Measurements from ENCODE around the gene CNBP. TPM values are rescaled to one million over a fixed set of nuclear protein-coding genes. Genes with fewer than 3 reads are reported as not detected.
"Not testable (repeated sequence)": the region's sequence is repeated elsewhere in the genome, so short reads cannot be mapped to it uniquely, and the experiment has no call there.

CNBP gene
- total RNA-seq (2014; rRNA removed; shearing (Covaris generic)), result 351 and 430 TPM in 2 replicates

GRCh38 chr3:129183569-129184395 is at the start of gene CNBP:
CNBP (minus strand) TSS chr3:129183896; CDS start chr3:129171757, 12,139 bp downstream.
- Histone ChIP-seq H3K27me3 (ENCODE audit: control insufficient read depth, insufficient read depth, low read length) (no peaks in the 10 kb centered on the region), H3K36me3 (replicated peaks; ENCODE audit: control insufficient read depth, insufficient read depth, low read length) (peaks cover 3% of the 10 kb centered on the region), H3K4me3 (ENCODE audit: insufficient read depth, low read depth, low read length) (peak within 1 kb of the TSS; percentile 100)
- peak; percentile 98 for DNase-seq

DNA sequence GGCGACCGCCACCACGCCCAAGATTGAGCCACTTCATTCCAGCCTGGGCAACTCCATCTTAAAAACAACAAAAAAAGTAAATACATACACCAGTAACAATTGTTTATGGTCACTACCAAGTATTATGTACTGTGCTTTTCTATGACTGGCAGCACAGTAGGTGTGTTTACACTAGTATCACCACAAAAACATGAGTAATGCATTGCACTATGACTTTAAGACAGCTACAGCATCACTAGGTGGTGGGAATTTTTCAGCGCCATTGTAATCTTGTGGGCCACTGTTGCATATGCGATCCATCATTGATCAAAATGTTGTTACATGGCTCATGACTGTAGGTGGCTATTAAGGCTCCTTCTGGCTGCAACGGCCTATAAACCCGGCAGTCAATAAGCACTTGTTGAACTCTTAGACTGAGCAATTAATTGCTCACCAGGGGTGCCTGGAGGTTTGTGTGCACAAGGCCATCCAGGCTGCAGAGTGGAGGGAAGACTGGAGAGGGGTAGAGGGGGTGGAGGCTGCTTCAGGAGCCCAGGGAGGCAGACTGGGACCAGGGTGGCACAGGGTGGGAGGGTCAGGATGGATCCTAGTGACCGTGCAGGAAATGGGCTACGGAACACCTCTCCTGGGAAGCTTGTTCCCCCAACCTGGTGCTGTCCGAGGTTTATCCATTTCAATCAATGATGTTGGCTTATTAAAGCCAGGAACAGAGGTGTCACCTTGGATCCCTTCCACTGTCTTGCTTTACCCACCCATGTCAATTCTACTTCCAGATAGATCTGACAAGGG is 47.8 kb upstream of the CNBP start:
- Histone ChIP-seq H3K27me3 (ENCODE audit: control insufficient read depth, insufficient read depth, low read length) (no peaks in the 10 kb centered on the region), H3K36me3 (replicated peaks; ENCODE audit: control insufficient read depth, insufficient read depth, low read length) (no peaks in the 10 kb centered on the region), H3K4me3 (ENCODE audit: insufficient read depth, low read depth, low read length) (no peak overlapping the region)
- no peak for DNase-seq

DNA sequence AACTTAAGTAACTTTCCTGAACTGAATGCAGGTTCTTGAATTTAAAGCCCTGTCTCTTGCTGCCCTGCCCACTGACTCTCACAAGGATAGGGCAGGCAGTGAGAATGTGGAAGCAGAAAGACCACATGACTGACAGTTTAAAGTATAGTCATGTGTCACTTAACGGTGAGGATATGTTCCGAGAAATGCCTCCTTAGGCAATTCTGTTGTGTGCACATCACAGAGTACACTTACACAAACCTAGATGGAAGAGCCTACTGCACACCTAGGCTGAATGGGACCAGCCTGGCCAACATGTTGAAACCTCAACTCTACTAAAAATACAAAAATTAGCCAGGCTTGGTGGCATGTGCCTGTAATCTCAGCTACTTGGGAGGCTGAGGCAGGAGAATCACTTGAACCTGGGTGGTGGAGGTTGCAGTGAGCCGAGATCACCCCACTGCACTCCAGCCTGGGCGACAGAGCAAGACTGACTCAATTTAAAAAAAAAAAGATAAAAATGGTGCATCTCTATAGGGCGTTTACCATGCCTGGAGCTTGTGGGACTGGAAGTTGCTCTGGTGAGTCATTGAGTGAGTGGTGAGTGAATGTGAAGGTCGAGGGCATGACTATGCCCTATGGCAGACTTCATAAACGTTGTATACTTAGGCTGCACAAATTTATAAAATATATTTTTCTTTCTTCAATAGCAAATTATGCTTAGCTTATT is 46.8 kb upstream of the CNBP start:
- H3K36me3 ChIP-seq (replicated peaks; ENCODE audit: control insufficient read depth, insufficient read depth, low read length), result no peaks in the 10 kb centered on the region
- H3K27me3 ChIP-seq (ENCODE audit: control insufficient read depth, insufficient read depth, low read length), result no peaks in the 10 kb centered on the region
- no peak overlapping the region for H3K4me3 ChIP-seq (ENCODE audit: insufficient read depth, low read depth, low read length)
- DNase-seq, result no peak

GRCh38 chr3:129228891-129229585 is 45.3 kb upstream of the CNBP start:
- Histone ChIP-seq H3K27me3 (ENCODE audit: control insufficient read depth, insufficient read depth, low read length) (no peaks in the 10 kb centered on the region), H3K4me3 (ENCODE audit: insufficient read depth, low read depth, low read length) (no peak overlapping the region), H3K36me3 (replicated peaks; ENCODE audit: control insufficient read depth, insufficient read depth, low read length) (no peaks in the 10 kb centered on the region)
- DNase-seq, result no peak

GRCh38 chr3:129226374-129226773 is 42.7 kb upstream of the CNBP start:
- Histone ChIP-seq H3K4me3 (ENCODE audit: insufficient read depth, low read depth, low read length) (no peak overlapping the region), H3K27me3 (ENCODE audit: control insufficient read depth, insufficient read depth, low read length) (no peaks in the 10 kb centered on the region), H3K36me3 (replicated peaks; ENCODE audit: control insufficient read depth, insufficient read depth, low read length) (no peaks in the 10 kb centered on the region)
- no peak for DNase-seq

DNA sequence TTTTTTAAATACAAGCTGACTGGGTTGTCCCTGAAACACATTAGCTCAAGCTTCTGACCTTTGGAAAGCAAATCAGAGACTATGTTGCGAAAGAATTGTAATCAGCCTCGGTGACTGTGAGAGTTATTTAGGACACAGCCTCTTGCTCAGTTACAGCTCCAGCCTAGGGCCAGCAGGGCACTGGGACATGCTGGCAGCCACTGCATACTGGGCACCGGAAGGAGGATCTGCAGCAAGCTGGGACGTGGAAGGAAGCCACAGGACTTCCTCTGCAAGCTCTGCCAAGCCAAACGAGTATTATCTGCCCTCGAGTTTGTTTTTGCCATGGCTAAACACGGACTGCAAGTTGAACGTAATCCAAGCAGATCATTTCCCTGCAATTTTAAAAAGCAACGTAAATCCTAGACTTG is 41.3 kb upstream of the CNBP start:
- Histone ChIP-seq H3K27me3 (ENCODE audit: control insufficient read depth, insufficient read depth, low read length) (no peaks in the 10 kb centered on the region), H3K36me3 (replicated peaks; ENCODE audit: control insufficient read depth, insufficient read depth, low read length) (no peaks in the 10 kb centered on the region), H3K4me3 (ENCODE audit: insufficient read depth, low read depth, low read length) (no peak overlapping the region)
- DNase-seq, result no peak

GRCh38 chr3:129224387-129224786 is 40.7 kb upstream of the CNBP start:
- DNase-seq, result not testable (repeated sequence)

GRCh38 chr3:129218742-129219141 is 35.0 kb upstream of the CNBP start:
- Histone ChIP-seq H3K4me3 (ENCODE audit: insufficient read depth, low read depth, low read length) (no peak overlapping the region), H3K27me3 (ENCODE audit: control insufficient read depth, insufficient read depth, low read length) (no peaks in the 10 kb centered on the region), H3K36me3 (replicated peaks; ENCODE audit: control insufficient read depth, insufficient read depth, low read length) (no peaks in the 10 kb centered on the region)
- no peak for DNase-seq

More at GRCh38 chr3:129224387-129224786, 40.7 kb upstream of the CNBP start:
- H3K4me3 ChIP-seq (ENCODE audit: insufficient read depth, low read depth, low read length); H3K36me3 ChIP-seq (replicated peaks; ENCODE audit: control insufficient read depth, insufficient read depth, low read length); H3K27me3 ChIP-seq (ENCODE audit: control insufficient read depth, insufficient read depth, low read length): not testable (repeated sequence)

DNA sequence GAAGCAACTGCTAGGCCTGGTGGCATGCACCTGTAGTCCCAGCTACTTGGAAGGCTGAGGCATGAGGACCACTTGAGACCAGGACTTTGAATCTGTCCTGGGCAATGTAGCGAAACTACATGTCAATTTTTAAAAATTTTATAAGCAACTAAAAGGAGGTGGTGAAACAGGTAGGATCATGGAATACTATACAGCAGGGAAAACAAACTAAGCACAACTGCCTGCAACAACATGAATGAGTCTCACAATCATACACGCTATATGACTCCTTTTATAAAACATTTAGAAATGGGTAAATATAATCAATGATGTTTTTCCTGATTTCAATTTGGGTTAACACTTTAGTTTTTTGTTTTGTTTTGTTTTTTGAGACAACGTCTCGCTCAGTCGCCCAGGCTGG is 29.5 kb upstream of the CNBP start:
- DNase-seq, result no peak
- Histone ChIP-seq H3K4me3 (ENCODE audit: insufficient read depth, low read depth, low read length) (no peak overlapping the region), H3K27me3 (ENCODE audit: control insufficient read depth, insufficient read depth, low read length) (no peaks in the 10 kb centered on the region), H3K36me3 (replicated peaks; ENCODE audit: control insufficient read depth, insufficient read depth, low read length) (no peaks in the 10 kb centered on the region)

- no peak overlapping the region for H3K4me3 ChIP-seq (ENCODE audit: insufficient read depth, low read depth, low read length)
- H3K36me3 ChIP-seq (replicated peaks; ENCODE audit: control insufficient read depth, insufficient read depth, low read length), result no peaks in the 10 kb centered on the region
- DNase-seq, result no peak
- no peaks in the 10 kb centered on the region for H3K27me3 ChIP-seq (ENCODE audit: control insufficient read depth, insufficient read depth, low read length)
Measured at GRCh38 chr3:129211772-129212171, 28.1 kb upstream of the CNBP start.

- Histone ChIP-seq H3K27me3 (ENCODE audit: control insufficient read depth, insufficient read depth, low read length) (no peaks in the 10 kb centered on the region), H3K4me3 (ENCODE audit: insufficient read depth, low read depth, low read length) (no peak overlapping the region), H3K36me3 (replicated peaks; ENCODE audit: control insufficient read depth, insufficient read depth, low read length) (no peaks in the 10 kb centered on the region)
- no peak for DNase-seq
Measured at GRCh38 chr3:129211345-129211744, 27.6 kb upstream of the CNBP start.

DNA sequence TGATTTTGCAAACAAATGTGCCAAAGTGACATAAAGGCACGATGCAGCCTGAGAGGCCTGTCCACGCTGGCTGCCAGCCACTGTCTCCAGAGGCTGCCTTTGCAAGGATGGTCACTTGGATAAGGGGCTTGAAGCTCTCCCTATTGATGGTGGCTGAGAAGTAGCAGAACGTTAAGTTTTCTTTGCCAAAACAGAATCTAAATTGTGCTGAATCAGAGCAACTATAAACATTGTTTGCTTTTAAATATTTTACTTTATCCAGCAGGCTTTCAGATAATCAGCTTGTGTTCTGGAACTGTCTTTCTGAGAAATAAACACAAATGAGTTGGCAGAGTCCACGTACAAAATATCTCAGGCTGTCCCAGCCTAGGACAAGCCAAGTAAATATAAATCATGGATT is 23.8 kb upstream of the CNBP start:
- Histone ChIP-seq H3K27me3 (ENCODE audit: control insufficient read depth, insufficient read depth, low read length) (no peaks in the 10 kb centered on the region), H3K36me3 (replicated peaks; ENCODE audit: control insufficient read depth, insufficient read depth, low read length) (no peaks in the 10 kb centered on the region), H3K4me3 (ENCODE audit: insufficient read depth, low read depth, low read length) (no peak overlapping the region)
- no peak for DNase-seq

- H3K27me3 ChIP-seq (ENCODE audit: control insufficient read depth, insufficient read depth, low read length), result no peaks in the 10 kb centered on the region
- no peak overlapping the region for H3K4me3 ChIP-seq (ENCODE audit: insufficient read depth, low read depth, low read length)
- no peak for DNase-seq
- H3K36me3 ChIP-seq (replicated peaks; ENCODE audit: control insufficient read depth, insufficient read depth, low read length), result no peaks in the 10 kb centered on the region
Measured at GRCh38 chr3:129205109-129205832, 21.6 kb upstream of the CNBP start.

GRCh38 chr3:129204473-129204872 is 20.8 kb upstream of the CNBP start:
- no peak overlapping the region for H3K4me3 ChIP-seq (ENCODE audit: insufficient read depth, low read depth, low read length)
- H3K36me3 ChIP-seq (replicated peaks; ENCODE audit: control insufficient read depth, insufficient read depth, low read length), result no peaks in the 10 kb centered on the region
- no peak for DNase-seq
- H3K27me3 ChIP-seq (ENCODE audit: control insufficient read depth, insufficient read depth, low read length), result no peaks in the 10 kb centered on the region
